Endothelial cell of umbilical vein (primary cell): ENCODE results near the gene GRIN3B.

ENCODE experiments used
- GATA2 ChIP-seq: IDR thresholded peaks from 2 replicates; pipeline ENCODE4 v1.7.0; 2011; ENCODE audit warnings: low read depth, mild to moderate bottlenecking, moderate library complexity, mixed read lengths, low read length; ENCODE audit not compliant: insufficient read length, insufficient read depth
- JUN ChIP-seq: IDR thresholded peaks from 2 replicates; pipeline ENCODE4 v1.6.1; 2011; ENCODE audit warnings: borderline replicate concordance, low read depth; ENCODE audit not compliant: insufficient read length, insufficient read depth
- POLR2A ChIP-seq: IDR thresholded peaks from 2 replicates; pipeline ENCODE4 v1.6.1; 2012; ENCODE audit warnings: low read depth, mild to moderate bottlenecking, control low read depth, low read length
- TF ChIP-seq, protein P1 (sequence below), 2 donors: IDR thresholded peaks; 1 replicate in 1 of 2; 2 replicates in 1 of 2; pipeline ENCODE4 v1.5.1; 2011; ENCODE audit warnings: low read length in 2 of 2, mild to moderate bottlenecking in 2 of 2, moderate library complexity in 2 of 2, control low read depth in 1 of 2, inconsistent platforms in 1 of 2, low read depth in 1 of 2; ENCODE audit not compliant: insufficient read depth in 1 of 2; ENCODE audit errors: extremely low read depth in 1 of 2

- TF ChIP-seq, protein P1, sequence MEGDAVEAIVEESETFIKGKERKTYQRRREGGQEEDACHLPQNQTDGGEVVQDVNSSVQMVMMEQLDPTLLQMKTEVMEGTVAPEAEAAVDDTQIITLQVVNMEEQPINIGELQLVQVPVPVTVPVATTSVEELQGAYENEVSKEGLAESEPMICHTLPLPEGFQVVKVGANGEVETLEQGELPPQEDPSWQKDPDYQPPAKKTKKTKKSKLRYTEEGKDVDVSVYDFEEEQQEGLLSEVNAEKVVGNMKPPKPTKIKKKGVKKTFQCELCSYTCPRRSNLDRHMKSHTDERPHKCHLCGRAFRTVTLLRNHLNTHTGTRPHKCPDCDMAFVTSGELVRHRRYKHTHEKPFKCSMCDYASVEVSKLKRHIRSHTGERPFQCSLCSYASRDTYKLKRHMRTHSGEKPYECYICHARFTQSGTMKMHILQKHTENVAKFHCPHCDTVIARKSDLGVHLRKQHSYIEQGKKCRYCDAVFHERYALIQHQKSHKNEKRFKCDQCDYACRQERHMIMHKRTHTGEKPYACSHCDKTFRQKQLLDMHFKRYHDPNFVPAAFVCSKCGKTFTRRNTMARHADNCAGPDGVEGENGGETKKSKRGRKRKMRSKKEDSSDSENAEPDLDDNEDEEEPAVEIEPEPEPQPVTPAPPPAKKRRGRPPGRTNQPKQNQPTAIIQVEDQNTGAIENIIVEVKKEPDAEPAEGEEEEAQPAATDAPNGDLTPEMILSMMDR (IDR thresholded peaks at IDR 0.05; ENCODE audit: extremely low read depth in 1 of 2, insufficient read depth in 1 of 2, low read depth in 1 of 2, low read length in 2 of 2), result no peak
- TF ChIP-seq JUN (no peak), POLR2A (no peak), GATA2 (no peak)
Measured at GRCh38 chr19:1038978-1039645, 38.9 kb downstream of the GRIN3B start.
